WI38 (cell line): ENCODE measurements around the gene FAM131C.

Source experiments
- H3K4me3 ChIP-seq: 2 replicates; pipeline ENCODE4 v1.5.1; 2011; ENCODE audit warnings: low read depth, mild to moderate bottlenecking, control low read depth, low read length
- CTCF ChIP-seq: IDR thresholded peaks from 2 replicates; pipeline ENCODE4 v1.5.1; 2012; ENCODE audit warnings: low read depth, mild to moderate bottlenecking, control low read depth, low read length

The FAM131C gene

GRCh38 chr1:16099412-16099811, 26.0 kb upstream of the FAM131C start:
- no peak for TF ChIP-seq CTCF
- H3K4me3 ChIP-seq: no peak overlapping the region

- no peak for TF ChIP-seq CTCF
- H3K4me3 ChIP-seq: no peak overlapping the region
These were observed 22.0 kb upstream of the FAM131C start for GRCh38 chr1:16095447-16095846.

- no peak for TF ChIP-seq CTCF
- no peak overlapping the region for H3K4me3 ChIP-seq
These were observed 21.2 kb upstream of the FAM131C start for GRCh38 chr1:16094453-16095158.

- no peak overlapping the region for H3K4me3 ChIP-seq
- no peak for TF ChIP-seq CTCF
These were observed 20.2 kb upstream of the FAM131C start for GRCh38 chr1:16093611-16094010.

- TF ChIP-seq CTCF: no peak
- H3K4me3 ChIP-seq: no peak overlapping the region
These were observed 19.6 kb upstream of the FAM131C start for GRCh38 chr1:16092923-16093511.

GRCh38 chr1:16092097-16092922, 18.9 kb upstream of the FAM131C start:
- no peak for TF ChIP-seq CTCF

GRCh38 chr1:16091296-16091695, 17.8 kb upstream of the FAM131C start:
- H3K4me3 ChIP-seq: no peak overlapping the region
- TF ChIP-seq CTCF: no peak

More at GRCh38 chr1:16092097-16092922, 18.9 kb upstream of the FAM131C start:
- no peak overlapping the region for H3K4me3 ChIP-seq
